Heart left ventricle (tissue), 16 donors: ENCODE results near the gene ARL4C. TPM values are rescaled to one million over a fixed set of nuclear protein-coding genes. Genes with fewer than 3 reads are reported as not detected.

Source experiments
- ATAC-seq, 4 donors: fragments of 200-7000 bp; cut with Tn5 transposase; one replicate each; pipeline ENCODE4 v1.9.1; 2020 to 2022; ENCODE audit warnings: moderate library complexity in 4 of 4, mild to moderate bottlenecking in 3 of 4, moderate number of reproducible peaks in 1 of 4
- DNase-seq, 5 donors: peaks; one replicate each; pipeline ENCODE4 v3.0.0-alpha.2; 2020
- H3K27ac ChIP-seq, 12 donors: fragments of 200-600 bp; sonication (generic) in 4 of 12; one replicate each; pipeline versions ENCODE4 v1.5.0 to v1.8.0; 2016 to 2022; ENCODE audit warnings: mild to moderate bottlenecking in 2 of 12
- H3K27me3 ChIP-seq, 9 donors: fragments of 200-600 bp; sonication (generic) in 2 of 9; one replicate each; pipeline versions ENCODE4 v1.5.1 to v1.8.0; 2016 to 2022; ENCODE audit warnings: mild to moderate bottlenecking in 3 of 9
- H3K36me3 ChIP-seq, 9 donors: fragments of 200-600 bp; sonication (generic) in 2 of 9; one replicate each; pipeline versions ENCODE4 v1.5.0 to v1.8.0; 2018 to 2022; ENCODE audit warnings: mild to moderate bottlenecking in 2 of 9
- H3K4me1 ChIP-seq, 12 donors: fragments of 200-600 bp; sonication (generic) in 4 of 12; one replicate each; pipeline versions ENCODE4 v1.5.0 to v1.8.0; 2016 to 2022; ENCODE audit warnings: mild to moderate bottlenecking in 3 of 12
- H3K4me3 ChIP-seq, 12 donors: fragments of 200-600 bp; sonication (generic) in 4 of 12; one replicate each; pipeline versions ENCODE4 v1.5.0 to v1.8.0; 2017 to 2022; ENCODE audit warnings: mild to moderate bottlenecking in 9 of 12, moderate library complexity in 4 of 12
- H3K9me3 ChIP-seq, 12 donors: fragments of 200-600 bp; sonication (generic) in 4 of 12; one replicate each; pipeline versions ENCODE4 v1.5.0 to v1.8.0; 2016 to 2022; ENCODE audit warnings: mild to moderate bottlenecking in 1 of 12
- CTCF ChIP-seq, 12 donors: fragments of 200-600 bp; sonication (generic) in 4 of 12; IDR thresholded peaks; one replicate each; pipeline versions ENCODE4 v1.5.0 to v1.8.0; 2018 to 2022; ENCODE audit warnings: antibody characterized with exemption in 12 of 12, mild to moderate bottlenecking in 5 of 12
- POLR2A ChIP-seq, 2 donors: fragments of 450-650 bp; IDR thresholded peaks; one replicate each; pipeline ENCODE4 v1.6.1; 2017; ENCODE audit warnings: antibody characterized with exemption in 2 of 2, mild to moderate bottlenecking in 2 of 2, moderate library complexity in 2 of 2
- WGBS, 4 donors: extraction: QIAGEN DNeasy Blood & Tissue Kit in 2 of 4; methylation state at CpG; one replicate each; pipeline versions ENCODE4 v1.1.5 to v1.1.7; 2013 to 2018; 5-methylcytosine and 5-hydroxymethylcytosine counted together
- intact Hi-C, 10 donors: fragments of 100-400 bp; cut with DNase I; formaldehyde crosslinking; loops; one replicate each; pipeline versions ENCODE4 v1.11.1 to v1.14.2; 2022
- polyA plus RNA-seq, 2 donors: library from polyadenylated mRNA; stranded (reverse); fragments of 200-250 nt; gene quantifications; one replicate each; pipeline ENCODE4 v1.2.3, GENCODE V29; 2013
- total RNA-seq, 9 donors: library from RNA; depleted of rRNA in 2 of 9; stranded (reverse); fragments of >200 nt in 2 of 9; fragmentation: NEBNext Ultra II Directional in 3 of 9; extraction: Animal tissue kit (Norgen Biotek cat#: 25700) in 3 of 9; gene quantifications; one replicate each; pipeline versions ENCODE4 v1.1.0 to v1.2.4, GENCODE V29; 2016 to 2023
- donor health status: ischemic (EF 13 %, LVEDD 7.1; RV severe dilation, severe dysfunction).
- donor health status: healthy with polysubstance abuse.
- donor health status: DM: no; HTN: yes; CAD: no.
- donor health status: DM: no; HTN: no; CAD: no.
- donor health status: ischemic (EF 25% LVEDD 6.9; RV normal size, moderate dysfunction).
- donor health status: ischemic (EF 25% LVEDD 5.7; RV mildly dilated, moderate dysfunction).
- donor health status: healthy.
- donor health status: DM: yes; HTN: yes; CAD: no.
- donor health status: ischemic (EF 35%, LVEDD 5.7; RV mildly dilated, moderate dysfunction).
- donor health status: nonischemic (EF 11% LVEDD 7.7; RV severe dilation, severe dysfunction).
- donor health status: DM: yes; HTN: yes; CAD: no.
- donor health status: PGD.
- donor health status: ischemic (EF 29% LVEDD 5.4; RV normal size, mild dysfunction).
- donor health status: nonischemic (EF 23%, LVEDD 6.1; RV moderate dilation, normal function).

The ARL4C gene
- total and polyA plus RNA-seq, 11 donors, result 0.80 to 16.3 (median 2.2) TPM

- TF ChIP-seq POLR2A (IDR thresholded peaks at IDR 0.05), result no peak
- no peak for TF ChIP-seq CTCF (IDR thresholded peaks at IDR 0.05)
- DNase-seq (peak in 2 of 5 donors; percentile 24 to 29), ATAC-seq (no peak)
- WGBS, 4 donors, result 52 to 86% (median 57%) methylated on average over 17 to 37 of the region's 37 CpGs
- peaks cover 0 to 10% (median 0%) of the 10 kb centered on the region in 9 donors for H3K27me3 ChIP-seq
- H3K36me3 ChIP-seq, result no peaks in the 10 kb centered on the region
- peak overlapping the region; percentile 56 to 88 (median 80) for H3K27ac ChIP-seq
- no peaks in the 10 kb centered on the region for H3K9me3 ChIP-seq
- intact Hi-C loops, result loop anchor here in 6 of 10 donors (2.0 to 10.0 kb wide), 6 partner anchors 50 to 210 kb away; no protein-coding TSS in a partner anchor
- H3K4me3 ChIP-seq, result peak overlapping the region; percentile 21 to 89 (median 62)
- H3K4me1 ChIP-seq, result peaks cover 7 to 29% (median 18%) of the 10 kb centered on the region in 12 donors
Measured at GRCh38 chr2:234497594-234498235, 834 bp upstream of the ARL4C start.

DNA sequence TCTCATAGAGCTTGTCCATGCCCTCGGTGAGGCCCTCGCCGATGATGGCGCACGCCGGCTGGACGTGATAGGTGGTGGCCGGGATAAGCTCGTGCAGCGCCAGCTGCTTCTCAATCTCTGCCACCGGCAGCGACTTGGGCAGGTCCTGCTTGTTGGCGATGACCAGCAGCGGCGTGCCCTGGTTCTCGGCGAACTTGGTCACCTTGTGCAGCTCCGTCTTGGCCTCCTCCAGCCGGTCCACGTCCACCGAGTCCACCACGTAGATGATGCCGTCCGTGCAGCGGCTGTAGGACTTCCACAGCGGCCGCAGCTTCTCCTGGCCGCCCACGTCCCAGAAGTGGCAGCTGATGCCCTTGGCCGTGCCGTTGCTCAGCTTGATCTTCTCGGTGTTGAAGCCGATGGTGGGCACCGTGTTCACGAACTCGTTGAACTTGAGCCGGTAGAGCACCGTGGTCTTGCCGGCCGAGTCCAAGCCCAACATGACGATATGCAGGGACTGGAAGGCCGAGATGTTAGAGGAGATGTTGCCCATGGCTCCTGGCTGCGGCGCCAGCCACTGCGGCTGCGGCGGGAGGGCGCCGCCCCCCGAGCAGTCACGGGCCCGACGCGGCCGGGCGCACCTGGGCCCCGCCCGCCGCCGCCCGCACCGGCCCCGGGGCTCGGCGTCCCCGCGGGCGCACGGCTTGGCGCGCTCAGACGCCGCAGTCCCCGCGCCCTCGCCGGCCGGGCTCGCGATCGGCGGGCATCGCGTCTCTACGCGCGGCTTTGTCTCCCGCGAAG is 636 bp downstream of the ARL4C start:
- Histone ChIP-seq H3K9me3 (no peaks in the 10 kb centered on the region), H3K27ac (peak overlapping the region in 10 of 12 donors; percentile 31 to 86 (median 65)), H3K4me1 (peaks cover 7 to 29% (median 18%) of the 10 kb centered on the region in 12 donors), H3K36me3 (no peaks in the 10 kb centered on the region), H3K27me3 (peaks cover 0 to 12% (median 8%) of the 10 kb centered on the region in 9 donors), H3K4me3 (peak overlapping the region; percentile 25 to 89 (median 62))
- DNase-seq (peak in 3 of 5 donors; percentile 29 to 77 (median 44)), ATAC-seq (peak in 3 of 4 donors; percentile 10 to 24 (median 20))
- WGBS, 4 donors, result 0 to 4% (median 1%) methylated on average over 13 to 89 of the region's 89 CpGs
- TF ChIP-seq POLR2A (IDR thresholded peaks at IDR 0.05), result no peak
- TF ChIP-seq CTCF (IDR thresholded peaks at IDR 0.05), result no peak
- intact Hi-C loops, result loop anchor here in 5 of 10 donors (2.0 to 10.0 kb wide), 6 partner anchors 49 to 209 kb away; no protein-coding TSS in a partner anchor

DNA sequence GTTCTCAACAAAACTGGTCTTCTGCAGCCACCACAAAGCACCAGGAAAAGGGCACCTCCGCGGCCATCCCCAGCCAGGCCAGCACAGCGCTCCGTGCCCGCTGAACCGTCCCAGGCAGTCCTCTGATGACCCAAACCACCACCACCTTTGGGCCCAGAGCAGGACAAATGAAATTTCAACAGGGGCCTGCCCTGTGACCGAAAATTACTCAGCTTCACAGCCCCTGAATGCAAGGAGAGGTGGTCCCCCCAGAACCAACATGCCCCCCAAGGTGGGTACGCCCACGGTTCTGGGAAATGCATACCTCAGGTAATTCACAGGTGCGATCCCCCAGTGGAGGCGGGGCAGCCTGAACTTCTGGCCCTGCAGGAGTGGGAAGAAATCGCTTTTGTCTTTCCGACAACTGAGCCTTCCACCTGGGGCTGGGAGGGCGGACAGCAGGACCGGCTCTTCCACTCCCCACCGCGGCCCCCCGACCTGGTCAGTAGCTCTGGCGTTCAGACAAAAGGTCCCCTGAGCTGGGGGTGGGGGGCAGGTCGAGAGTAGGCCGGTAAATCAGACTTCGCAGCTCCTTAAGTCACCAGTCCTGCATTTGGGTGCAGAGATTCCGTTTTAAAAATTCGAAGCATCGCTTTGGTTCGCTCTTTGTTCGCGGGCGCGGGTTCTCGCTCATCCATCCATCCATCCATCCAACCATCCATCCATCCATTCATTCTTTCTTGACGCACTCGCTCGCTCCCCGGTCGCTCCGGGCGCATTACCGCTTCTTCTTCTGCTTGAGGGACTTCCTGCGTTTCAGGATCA is 1.4 kb downstream of the ARL4C start:
- H3K27me3 ChIP-seq, result peaks cover 0 to 14% (median 8%) of the 10 kb centered on the region in 9 donors
- 5 to 11% (median 5%) methylated on average over 33 to 40 of the region's 40 CpGs for WGBS, 4 donors
- peak overlapping the region in 6 of 12 donors; percentile 11 to 86 (median 60) for H3K27ac ChIP-seq
- H3K9me3 ChIP-seq, result no peaks in the 10 kb centered on the region
- no peak for TF ChIP-seq POLR2A (IDR thresholded peaks at IDR 0.05)
- no peak for TF ChIP-seq CTCF (IDR thresholded peaks at IDR 0.05)
- intact Hi-C loops, result loop anchor here in 5 of 10 donors (2.0 to 10.0 kb wide), 6 partner anchors 48 to 208 kb away; no protein-coding TSS in a partner anchor
- DNase-seq, result no peak
- peaks cover 7 to 29% (median 18%) of the 10 kb centered on the region in 12 donors for H3K4me1 ChIP-seq
- no peak for ATAC-seq
- no peaks in the 10 kb centered on the region for H3K36me3 ChIP-seq
- H3K4me3 ChIP-seq, result peak overlapping the region in 11 of 12 donors; percentile 45 to 89 (median 62)
